Epithelial cell of esophagus (primary cell): Measurements from ENCODE around the gene CACTIN.

Experiments used
- DNase-seq: peaks from one replicate; pipeline ENCODE4 v3.0.0; 2010; ENCODE audit warnings: low read depth
- H3K4me3 ChIP-seq: 2 replicates; pipeline ENCODE4 v1.5.1; 2011; ENCODE audit warnings: mild to moderate bottlenecking, low read length, control low read depth
- CTCF ChIP-seq: IDR thresholded peaks from 2 replicates; pipeline ENCODE4 v1.5.1; 2011; ENCODE audit warnings: low read depth, mild to moderate bottlenecking, low read length, control low read depth, inconsistent platforms; ENCODE audit not compliant: insufficient read depth; ENCODE audit errors: missing control alignments

CACTIN gene

DNA sequence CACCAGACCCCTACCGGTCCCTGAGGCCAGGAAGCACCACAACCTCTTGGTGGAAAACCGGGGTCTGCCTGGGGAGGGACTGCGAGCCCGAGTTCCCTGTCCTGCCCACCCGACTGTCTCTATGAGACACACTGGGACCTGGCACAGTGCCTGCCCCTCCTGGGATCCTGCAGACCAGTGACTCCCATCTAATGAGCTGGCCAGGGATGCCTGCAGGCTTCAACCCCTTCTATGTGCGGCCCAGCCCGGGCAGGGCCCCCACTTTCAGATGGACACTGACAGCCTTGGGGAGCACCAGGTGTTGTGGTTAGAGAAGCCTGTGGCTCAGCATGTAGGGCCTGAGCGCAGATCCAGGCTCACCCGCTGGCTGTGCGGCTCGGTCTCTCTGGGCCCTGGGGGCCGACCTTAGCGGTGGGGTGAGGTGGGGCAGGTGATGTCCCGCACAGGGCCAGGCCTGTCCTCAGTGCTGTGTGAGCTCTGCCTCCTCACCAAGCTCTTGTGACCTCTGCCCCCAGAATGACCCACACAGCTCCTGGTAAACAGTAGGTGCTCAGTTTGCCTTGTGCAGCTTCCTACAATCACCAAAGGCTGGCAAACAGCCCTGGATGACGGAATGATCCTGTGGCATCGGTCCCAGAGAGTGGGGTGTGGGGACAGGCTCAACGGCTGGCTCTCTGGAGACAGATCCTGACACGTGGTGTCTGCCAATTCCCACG, 17.9 kb upstream of the CACTIN start:
- no peak overlapping the region for H3K4me3 ChIP-seq
- no peak for DNase-seq
- TF ChIP-seq CTCF = no peak

DNA sequence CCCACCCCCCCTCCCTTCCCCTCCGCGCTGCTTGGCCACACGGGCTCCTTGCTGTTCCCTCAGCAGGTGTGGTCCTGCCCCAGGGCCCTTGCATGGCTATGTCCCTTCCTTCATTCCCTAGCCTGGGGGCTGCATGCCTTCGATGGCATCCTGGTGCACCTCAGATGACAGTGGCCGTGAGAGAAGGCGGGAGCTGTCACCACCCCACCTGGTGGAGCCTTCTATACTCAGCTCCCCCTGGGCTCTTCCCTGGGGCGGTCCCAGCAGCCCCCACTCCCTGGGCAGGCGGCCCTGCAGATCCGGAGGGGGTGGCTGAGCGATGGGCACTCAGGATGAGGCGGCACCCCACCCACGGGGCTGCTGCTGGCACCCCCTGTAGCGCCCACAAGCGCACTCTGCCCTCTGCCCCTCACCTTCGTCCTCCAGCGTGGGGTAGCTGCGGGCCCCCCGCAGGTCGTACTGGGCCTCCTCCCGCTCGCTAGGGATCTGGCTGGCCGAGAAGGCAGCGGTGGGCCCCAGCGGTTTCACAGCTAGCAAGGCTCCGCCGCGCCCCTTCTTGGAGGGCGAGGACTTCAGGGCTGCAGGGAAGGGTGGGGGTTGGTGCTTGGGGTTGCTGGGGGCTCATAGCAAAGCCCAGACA, 17.2 kb upstream of the CACTIN start:
- TF ChIP-seq CTCF = no peak
- no peak for DNase-seq
- H3K4me3 ChIP-seq = no peak overlapping the region

DNA sequence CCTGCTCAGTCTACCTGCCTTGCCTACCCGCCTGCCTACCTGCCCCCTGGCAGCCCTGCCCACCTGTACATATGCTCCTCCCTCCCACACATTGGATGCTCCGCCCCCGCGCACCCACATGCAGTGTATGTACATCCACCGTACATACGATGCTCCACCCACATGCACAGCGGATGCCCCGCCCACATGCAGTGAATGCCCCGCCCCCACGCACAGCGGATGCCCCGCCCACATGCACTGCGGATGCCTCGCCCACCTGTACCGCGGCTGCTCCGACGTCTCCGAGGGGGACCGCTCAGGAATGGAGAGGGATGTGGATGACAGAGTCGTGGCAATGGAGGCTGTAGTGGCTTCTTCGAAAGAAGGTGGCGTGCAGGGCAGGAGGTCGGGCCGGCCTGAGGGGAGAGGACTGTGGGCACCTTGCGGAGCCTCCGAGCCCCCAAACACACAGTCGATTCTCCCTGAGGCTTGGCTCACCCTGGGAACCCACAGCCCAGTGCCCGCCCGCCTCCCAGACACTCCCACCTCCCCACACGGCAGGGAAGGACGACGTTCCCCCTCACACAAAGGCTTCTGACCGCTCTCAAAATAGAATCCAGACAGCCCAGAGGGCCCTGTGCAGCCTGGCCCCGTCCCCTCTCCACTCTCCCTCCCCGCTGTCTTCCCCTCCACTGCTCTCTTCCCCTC, 16.5 kb upstream of the CACTIN start:
- DNase-seq = peak; percentile 22
- TF ChIP-seq CTCF = no peak
- H3K4me3 ChIP-seq = no peak overlapping the region

DNA sequence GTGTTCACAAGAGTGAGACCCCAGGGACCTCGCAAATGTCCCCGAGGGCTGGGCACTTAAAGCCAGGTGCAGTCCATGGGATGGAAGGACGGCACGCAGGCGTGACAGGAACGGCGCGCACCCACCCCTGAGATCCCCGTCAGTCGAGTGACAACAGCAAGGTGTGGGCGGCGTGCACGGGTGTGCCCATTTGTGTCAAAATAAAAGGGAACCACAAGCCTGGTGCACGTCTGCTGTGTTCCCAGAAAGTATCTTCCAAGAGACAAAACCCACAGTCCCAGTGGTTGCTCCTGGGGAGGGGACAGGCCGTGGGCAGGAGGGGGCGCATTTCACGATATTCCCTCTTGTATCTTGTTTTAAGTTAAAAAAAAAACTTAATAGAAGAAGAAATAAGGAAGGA, 15.7 kb upstream of the CACTIN start:
- no peak for TF ChIP-seq CTCF
- no peak for DNase-seq
- H3K4me3 ChIP-seq = no peak overlapping the region

DNA sequence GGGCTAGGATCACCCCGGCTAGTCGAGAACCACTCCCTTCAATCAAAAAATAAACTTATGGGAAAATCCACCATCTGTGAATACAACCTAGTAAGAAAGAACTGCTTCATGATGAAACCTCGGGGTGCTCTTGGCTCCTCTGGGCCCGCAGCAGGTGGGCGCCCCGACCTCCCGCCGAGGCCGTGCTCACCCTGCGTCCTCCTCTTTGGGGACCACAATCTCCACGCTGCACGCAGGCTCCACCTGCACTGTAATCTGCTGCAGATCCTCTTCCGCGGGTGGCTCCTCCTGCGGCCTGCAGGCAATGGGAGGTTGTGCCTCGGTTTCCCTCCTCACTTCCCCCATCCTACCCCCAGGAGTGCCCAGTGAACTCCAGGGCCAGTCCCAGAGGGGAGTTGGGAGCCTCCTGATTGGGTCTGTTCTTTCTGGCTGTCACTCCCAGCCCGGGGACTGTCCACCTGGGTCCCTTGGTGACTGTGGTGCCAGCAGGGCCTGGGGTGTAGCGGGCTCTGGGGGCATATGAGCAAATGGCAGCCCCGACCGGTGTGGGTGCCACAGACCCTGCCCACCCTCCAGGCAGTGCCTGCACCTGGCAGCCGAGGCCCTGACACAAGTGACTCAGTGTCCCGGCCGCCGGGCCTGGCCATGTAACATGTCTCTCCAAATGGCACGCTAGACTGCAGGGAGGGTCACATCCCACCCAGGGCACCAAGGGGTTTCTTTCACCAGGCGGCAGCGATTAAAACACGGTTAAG, 15.1 kb upstream of the CACTIN start:
- no peak for TF ChIP-seq CTCF
- H3K4me3 ChIP-seq = no peak overlapping the region

GRCh38 chr19:3639479-3639878, 12.9 kb upstream of the CACTIN start:
- no peak overlapping the region for H3K4me3 ChIP-seq
- TF ChIP-seq CTCF = no peak
- DNase-seq = no peak

More for the DNA sequence above, 15.1 kb upstream of the CACTIN start:
- no peak for DNase-seq
